ENCODE measurements around the gene GRM7.

DNA sequence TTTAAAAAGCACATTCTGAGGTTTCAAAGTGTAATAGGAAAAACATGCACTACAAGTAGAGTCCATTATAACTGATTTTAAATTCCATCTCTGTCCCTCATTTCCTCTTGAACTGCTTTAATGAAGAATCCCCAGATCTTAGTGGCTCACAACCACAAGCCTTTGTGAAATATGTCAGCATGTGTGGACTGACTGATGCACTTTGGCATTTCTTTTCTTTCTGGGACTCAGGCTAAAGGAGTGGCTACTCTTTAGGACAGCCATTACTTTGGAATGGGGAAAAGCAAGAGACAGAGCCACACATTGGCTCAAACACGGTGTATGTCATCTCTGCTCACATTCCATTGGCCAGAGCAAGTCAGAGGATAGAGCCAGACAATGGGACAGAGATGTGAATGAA is 139.6 kb downstream of the GRM7 start:
- TF ChIP-seq GATA3 (IDR thresholded peaks at IDR 0.05; ENCODE audit: low read depth, low read length) = no peak
- TF ChIP-seq GATA2 (IDR thresholded peaks at IDR 0.05; ENCODE audit: low read depth, low read length) = no peak

All from SH-SY5Y (cell line).